ENCODE results near the gene NPAS2.

Gene NPAS2

GRCh38 chr2:100819370-100820272 lies at the start of gene NPAS2:
NPAS2 (plus strand) TSS chr2:100820139; CDS start chr2:100904755, 84,616 bp downstream.
- no peaks in the 10 kb centered on the region for H3K9me3 ChIP-seq (ENCODE audit: control insufficient read depth in 5 of 5, low read length in 5 of 5)
- peak within 1 kb of the TSS; percentile 57 to 73 (median 67) for H3K4me3 ChIP-seq (ENCODE audit: low read depth in 1 of 5, low read length in 5 of 5)
- H3K4me1 ChIP-seq (ENCODE audit: control insufficient read depth in 5 of 5, insufficient read depth in 5 of 5, low read length in 5 of 5) = peaks cover 0 to 27% (median 25%) of the 10 kb centered on the region in 5 donors
- no peaks in the 10 kb centered on the region for H3K36me3 ChIP-seq (ENCODE audit: control insufficient read depth in 5 of 5, insufficient read depth in 5 of 5, low read length in 5 of 5)
- no peak within 1 kb of the TSS for H3K27ac ChIP-seq (ENCODE audit: low read depth, low read length)
- H3K9ac ChIP-seq (ENCODE audit: low read length in 5 of 5) = peak within 1 kb of the TSS in 4 of 5 donors; percentile 53 to 60 (median 56)
- H3K27me3 ChIP-seq (ENCODE audit: control insufficient read depth in 5 of 5, insufficient read depth in 4 of 5, low read length in 5 of 5) = peaks cover 0 to 23% (median 4%) of the 10 kb centered on the region in 5 donors

- Histone ChIP-seq H3K9ac (ENCODE audit: low read length in 5 of 5) (no peak overlapping the region), H3K4me1 (ENCODE audit: control insufficient read depth in 5 of 5, insufficient read depth in 5 of 5, low read length in 5 of 5) (no peaks in the 10 kb centered on the region), H3K9me3 (ENCODE audit: control insufficient read depth in 5 of 5, low read length in 5 of 5) (no peaks in the 10 kb centered on the region), H3K27me3 (ENCODE audit: control insufficient read depth in 5 of 5, insufficient read depth in 4 of 5, low read length in 5 of 5) (no peaks in the 10 kb centered on the region), H3K4me3 (ENCODE audit: low read depth in 1 of 5, low read length in 5 of 5) (no peak overlapping the region), H3K36me3 (ENCODE audit: control insufficient read depth in 5 of 5, insufficient read depth in 5 of 5, low read length in 5 of 5) (no peaks in the 10 kb centered on the region), H3K27ac (ENCODE audit: low read depth, low read length) (no peak overlapping the region)
These were observed 48.8 kb upstream of the NPAS2 start for GRCh38 chr2:100771125-100771524.

DNA sequence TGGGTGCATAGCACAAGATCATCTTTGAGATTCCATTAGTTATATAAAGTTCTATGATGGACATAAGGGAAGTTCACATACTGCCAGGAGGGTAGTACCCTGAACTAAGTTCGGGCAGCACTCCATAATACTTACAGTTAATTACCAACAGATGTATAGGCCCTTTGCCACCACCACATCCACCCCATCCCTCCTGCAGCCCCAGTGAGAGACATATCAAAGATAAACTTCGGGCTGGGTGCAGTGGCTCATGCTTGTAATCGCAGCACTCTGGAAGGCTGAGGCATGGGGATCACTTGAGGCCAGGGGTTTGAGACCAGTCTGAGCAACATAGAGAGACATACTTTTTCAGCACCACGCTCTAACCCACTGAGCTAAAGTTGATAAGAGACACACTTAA lies 46.4 kb upstream of the NPAS2 start:
- Histone ChIP-seq H3K4me1 (ENCODE audit: control insufficient read depth in 5 of 5, insufficient read depth in 5 of 5, low read length in 5 of 5) (no peaks in the 10 kb centered on the region), H3K36me3 (ENCODE audit: control insufficient read depth in 5 of 5, insufficient read depth in 5 of 5, low read length in 5 of 5) (no peaks in the 10 kb centered on the region), H3K9me3 (ENCODE audit: control insufficient read depth in 5 of 5, low read length in 5 of 5) (no peaks in the 10 kb centered on the region), H3K27me3 (ENCODE audit: control insufficient read depth in 5 of 5, insufficient read depth in 4 of 5, low read length in 5 of 5) (no peaks in the 10 kb centered on the region), H3K9ac (ENCODE audit: low read length in 5 of 5) (no peak overlapping the region), H3K4me3 (ENCODE audit: low read depth in 1 of 5, low read length in 5 of 5) (no peak overlapping the region), H3K27ac (ENCODE audit: low read depth, low read length) (no peak overlapping the region)

DNA sequence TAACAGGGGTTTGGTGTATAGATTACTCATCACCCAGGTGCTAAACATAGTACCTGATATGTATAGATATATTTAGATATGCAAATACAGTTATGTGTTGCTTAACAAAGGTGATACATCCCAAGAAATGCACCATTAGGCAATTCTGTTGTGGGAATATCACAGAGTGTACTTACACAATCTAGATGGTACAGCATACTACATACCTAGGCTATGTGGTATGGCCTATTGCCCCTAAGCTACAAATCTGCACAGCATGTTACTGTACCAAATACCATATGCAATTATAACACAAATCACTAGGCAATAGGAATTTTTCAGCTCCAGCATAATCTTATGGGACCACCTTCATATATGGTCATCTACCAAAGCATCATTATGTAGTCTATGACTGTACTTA lies 43.5 kb upstream of the NPAS2 start:
- no peak overlapping the region for H3K4me3 ChIP-seq (ENCODE audit: low read depth in 1 of 5, low read length in 5 of 5)
- H3K9me3 ChIP-seq (ENCODE audit: control insufficient read depth in 5 of 5, low read length in 5 of 5) = no peaks in the 10 kb centered on the region

DNA sequence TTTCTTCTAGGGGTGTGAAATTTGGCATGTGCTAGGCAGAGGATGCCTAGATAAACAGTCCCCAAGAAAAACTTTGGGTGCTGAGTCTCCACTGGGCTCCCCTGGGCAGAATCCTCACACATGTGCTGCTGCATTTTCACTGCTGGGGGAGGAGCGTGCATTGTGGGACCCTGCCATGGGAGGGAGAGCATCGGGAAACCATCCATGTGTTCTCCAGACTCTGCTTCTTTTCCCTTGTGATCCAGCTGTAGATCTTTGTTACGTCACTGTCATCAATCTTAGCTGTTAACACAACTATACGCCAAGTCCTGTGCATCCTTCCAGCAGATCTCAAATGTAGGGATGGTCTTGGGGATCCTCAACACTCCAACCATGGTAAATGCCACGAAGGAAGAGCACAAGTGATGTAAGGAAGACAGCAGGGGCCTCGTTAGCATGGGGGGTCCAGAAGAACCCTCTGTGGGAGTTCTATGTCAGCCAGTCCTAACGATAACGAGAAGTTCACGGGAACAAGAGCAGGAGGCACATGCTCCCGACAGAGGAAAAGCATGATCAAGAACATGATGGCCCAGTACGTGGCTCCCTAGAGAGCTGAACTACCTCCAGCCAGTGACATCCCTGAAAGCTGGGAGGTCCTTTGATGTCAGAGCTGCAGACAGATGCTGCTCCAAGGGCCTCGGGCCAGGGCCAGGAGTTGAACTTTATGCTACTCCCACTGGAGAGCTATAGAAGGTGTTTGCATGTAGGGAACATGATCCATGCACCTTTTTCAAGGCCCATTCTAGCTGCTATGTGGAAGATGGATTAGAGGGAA lies 41.1 kb upstream of the NPAS2 start:
- Histone ChIP-seq H3K27me3 (ENCODE audit: control insufficient read depth in 5 of 5, insufficient read depth in 4 of 5, low read length in 5 of 5) (peaks cover 0 to 2% (median 0%) of the 10 kb centered on the region in 5 donors), H3K27ac (ENCODE audit: low read depth, low read length) (no peak overlapping the region), H3K4me1 (ENCODE audit: control insufficient read depth in 5 of 5, insufficient read depth in 5 of 5, low read length in 5 of 5) (peaks cover 0 to 17% (median 3%) of the 10 kb centered on the region in 5 donors), H3K9me3 (ENCODE audit: control insufficient read depth in 5 of 5, low read length in 5 of 5) (no peaks in the 10 kb centered on the region), H3K9ac (ENCODE audit: low read length in 5 of 5) (no peak overlapping the region), H3K4me3 (ENCODE audit: low read depth in 1 of 5, low read length in 5 of 5) (no peak overlapping the region), H3K36me3 (ENCODE audit: control insufficient read depth in 5 of 5, insufficient read depth in 5 of 5, low read length in 5 of 5) (no peaks in the 10 kb centered on the region)

More for the DNA sequence above, 43.5 kb upstream of the NPAS2 start:
- no peak overlapping the region for H3K9ac ChIP-seq (ENCODE audit: low read length in 5 of 5)
- peaks cover 0 to 2% (median 0%) of the 10 kb centered on the region in 5 donors for H3K27me3 ChIP-seq (ENCODE audit: control insufficient read depth in 5 of 5, insufficient read depth in 4 of 5, low read length in 5 of 5)
- no peaks in the 10 kb centered on the region for H3K36me3 ChIP-seq (ENCODE audit: control insufficient read depth in 5 of 5, insufficient read depth in 5 of 5, low read length in 5 of 5)
- peaks cover 0 to 9% (median 3%) of the 10 kb centered on the region in 5 donors for H3K4me1 ChIP-seq (ENCODE audit: control insufficient read depth in 5 of 5, insufficient read depth in 5 of 5, low read length in 5 of 5)
- H3K27ac ChIP-seq (ENCODE audit: low read depth, low read length) = no peak overlapping the region

DNA sequence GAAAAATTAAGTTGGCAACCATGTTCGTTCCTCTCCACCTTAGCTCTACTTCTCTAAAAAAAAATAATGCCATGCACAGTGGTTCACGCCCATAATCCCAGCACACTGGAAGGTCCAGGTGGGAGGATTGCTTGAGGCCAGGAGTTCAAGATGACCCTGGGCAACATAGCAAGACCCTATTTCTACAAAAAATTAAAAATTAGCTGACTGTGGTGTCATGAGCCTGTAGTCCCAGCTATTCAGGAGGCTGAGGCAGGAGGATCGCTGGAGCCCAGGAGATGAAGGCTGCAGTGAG lies 40.1 kb upstream of the NPAS2 start:
- no peaks in the 10 kb centered on the region for H3K36me3 ChIP-seq (ENCODE audit: control insufficient read depth in 5 of 5, insufficient read depth in 5 of 5, low read length in 5 of 5)
- H3K9me3 ChIP-seq (ENCODE audit: control insufficient read depth in 5 of 5, low read length in 5 of 5) = no peaks in the 10 kb centered on the region
- H3K27ac ChIP-seq (ENCODE audit: low read depth, low read length) = no peak overlapping the region
- H3K4me1 ChIP-seq (ENCODE audit: control insufficient read depth in 5 of 5, insufficient read depth in 5 of 5, low read length in 5 of 5) = peaks cover 0 to 17% (median 3%) of the 10 kb centered on the region in 5 donors
- no peak overlapping the region for H3K4me3 ChIP-seq (ENCODE audit: low read depth in 1 of 5, low read length in 5 of 5)
- H3K9ac ChIP-seq (ENCODE audit: low read length in 5 of 5) = no peak overlapping the region
- H3K27me3 ChIP-seq (ENCODE audit: control insufficient read depth in 5 of 5, insufficient read depth in 4 of 5, low read length in 5 of 5) = peaks cover 0 to 2% (median 0%) of the 10 kb centered on the region in 5 donors

DNA sequence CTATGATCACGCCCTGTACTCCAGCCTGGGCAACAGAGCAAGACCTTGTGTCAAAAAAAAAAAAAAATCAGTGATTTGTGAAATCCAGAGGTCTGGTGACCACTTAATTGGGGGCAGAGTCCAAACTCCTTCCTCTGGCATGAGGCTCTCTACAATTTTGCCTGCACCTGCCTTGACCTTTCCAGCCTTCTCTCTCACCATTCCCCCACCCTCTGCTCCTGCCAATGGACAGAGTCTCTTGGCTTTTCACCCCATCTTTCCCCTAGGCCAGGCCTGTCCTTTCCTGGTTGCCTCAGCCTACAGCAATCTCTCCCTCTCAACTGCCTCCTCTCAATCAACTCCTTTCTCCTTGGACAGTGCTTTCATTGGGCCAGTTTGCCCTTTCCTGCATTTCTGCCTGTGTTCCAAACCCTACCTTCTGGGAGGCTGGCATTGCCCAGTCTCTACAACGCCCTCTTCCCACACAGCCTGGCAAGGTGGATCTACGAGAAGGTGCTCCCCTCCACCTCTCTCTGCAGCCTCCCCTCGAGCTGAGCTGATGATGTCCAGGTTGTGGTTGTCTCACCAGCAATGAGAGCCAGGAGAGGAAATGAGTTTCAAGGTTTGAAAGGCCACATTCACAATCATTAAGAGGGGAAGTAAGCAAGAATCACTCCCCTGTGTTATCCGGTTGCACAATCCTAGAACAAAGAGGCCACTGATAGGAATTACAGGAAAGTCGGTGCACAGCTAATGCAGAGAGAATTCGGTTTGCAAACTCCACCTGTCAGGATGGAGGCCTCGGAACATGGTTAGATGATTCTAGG lies 39.5 kb upstream of the NPAS2 start:
- H3K4me3 ChIP-seq (ENCODE audit: low read depth in 1 of 5, low read length in 5 of 5) = no peak overlapping the region
- no peaks in the 10 kb centered on the region for H3K36me3 ChIP-seq (ENCODE audit: control insufficient read depth in 5 of 5, insufficient read depth in 5 of 5, low read length in 5 of 5)
- H3K27me3 ChIP-seq (ENCODE audit: control insufficient read depth in 5 of 5, insufficient read depth in 4 of 5, low read length in 5 of 5) = peaks cover 0 to 2% (median 0%) of the 10 kb centered on the region in 5 donors
- H3K27ac ChIP-seq (ENCODE audit: low read depth, low read length) = no peak overlapping the region
- H3K4me1 ChIP-seq (ENCODE audit: control insufficient read depth in 5 of 5, insufficient read depth in 5 of 5, low read length in 5 of 5) = peaks cover 0 to 17% (median 3%) of the 10 kb centered on the region in 5 donors
- H3K9ac ChIP-seq (ENCODE audit: low read length in 5 of 5) = no peak overlapping the region
- H3K9me3 ChIP-seq (ENCODE audit: control insufficient read depth in 5 of 5, low read length in 5 of 5) = no peaks in the 10 kb centered on the region

GRCh38 chr2:100781009-100781325 lies 39.0 kb upstream of the NPAS2 start:
- peaks cover 0 to 2% (median 0%) of the 10 kb centered on the region in 5 donors for H3K27me3 ChIP-seq (ENCODE audit: control insufficient read depth in 5 of 5, insufficient read depth in 4 of 5, low read length in 5 of 5)
- no peak overlapping the region for H3K9ac ChIP-seq (ENCODE audit: low read length in 5 of 5)
- H3K9me3 ChIP-seq (ENCODE audit: control insufficient read depth in 5 of 5, low read length in 5 of 5) = no peaks in the 10 kb centered on the region
- H3K36me3 ChIP-seq (ENCODE audit: control insufficient read depth in 5 of 5, insufficient read depth in 5 of 5, low read length in 5 of 5) = no peaks in the 10 kb centered on the region
- H3K4me3 ChIP-seq (ENCODE audit: low read depth in 1 of 5, low read length in 5 of 5) = no peak overlapping the region
- H3K4me1 ChIP-seq (ENCODE audit: control insufficient read depth in 5 of 5, insufficient read depth in 5 of 5, low read length in 5 of 5) = peaks cover 0 to 17% (median 3%) of the 10 kb centered on the region in 5 donors
- H3K27ac ChIP-seq (ENCODE audit: low read depth, low read length) = no peak overlapping the region

- no peaks in the 10 kb centered on the region for H3K36me3 ChIP-seq (ENCODE audit: control insufficient read depth in 5 of 5, insufficient read depth in 5 of 5, low read length in 5 of 5)
- H3K9ac ChIP-seq (ENCODE audit: low read length in 5 of 5) = no peak overlapping the region
- no peak overlapping the region for H3K4me3 ChIP-seq (ENCODE audit: low read depth in 1 of 5, low read length in 5 of 5)
- no peak overlapping the region for H3K27ac ChIP-seq (ENCODE audit: low read depth, low read length)
- H3K4me1 ChIP-seq (ENCODE audit: control insufficient read depth in 5 of 5, insufficient read depth in 5 of 5, low read length in 5 of 5) = peaks cover 0 to 17% (median 3%) of the 10 kb centered on the region in 5 donors
- H3K27me3 ChIP-seq (ENCODE audit: control insufficient read depth in 5 of 5, insufficient read depth in 4 of 5, low read length in 5 of 5) = peaks cover 0 to 2% (median 0%) of the 10 kb centered on the region in 5 donors
- no peaks in the 10 kb centered on the region for H3K9me3 ChIP-seq (ENCODE audit: control insufficient read depth in 5 of 5, low read length in 5 of 5)
These were observed 38.2 kb upstream of the NPAS2 start for GRCh38 chr2:100781523-100782379.

All from subcutaneous abdominal adipose tissue (tissue), 5 donors.